DMS114 treated with DMSO at 0.1 percent for 48 hours (cell line): ENCODE data around the gene PRKAG2.
"Not testable (repeated sequence)": the region's sequence is repeated elsewhere in the genome, so short reads cannot be mapped to it uniquely, and the experiment has no call there.

Experiments
- DNase-seq: peaks from one replicate; lab custom pipeline; 2025; ENCODE audit not compliant: unreplicated experiment; lab: John Stamatoyannopoulos, UW

PRKAG2 gene

DNA sequence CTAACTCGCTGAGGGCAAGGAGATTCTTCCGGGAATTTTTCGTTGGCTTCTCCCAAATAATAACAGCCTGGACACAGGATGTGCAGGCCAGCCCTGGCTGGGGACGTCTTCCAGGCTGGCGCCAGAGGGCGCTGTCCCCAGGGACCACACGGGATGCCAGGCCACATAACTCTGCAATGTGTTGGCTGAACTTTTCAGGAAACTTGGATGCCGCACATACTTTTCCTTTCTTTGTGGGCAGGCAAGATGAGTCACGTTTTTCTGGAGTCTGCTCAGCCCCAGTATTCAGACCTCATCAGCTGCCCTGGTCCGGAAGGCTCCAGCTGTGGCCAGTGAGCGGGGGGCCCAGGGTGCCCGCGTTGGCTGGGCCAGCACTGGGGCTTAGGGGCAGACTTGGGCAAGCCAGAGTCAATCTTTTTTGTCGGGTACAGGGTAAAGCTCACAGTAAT lies 122.7 kb downstream of the PRKAG2 start:
- DNase-seq, result peak; percentile 16

DNA sequence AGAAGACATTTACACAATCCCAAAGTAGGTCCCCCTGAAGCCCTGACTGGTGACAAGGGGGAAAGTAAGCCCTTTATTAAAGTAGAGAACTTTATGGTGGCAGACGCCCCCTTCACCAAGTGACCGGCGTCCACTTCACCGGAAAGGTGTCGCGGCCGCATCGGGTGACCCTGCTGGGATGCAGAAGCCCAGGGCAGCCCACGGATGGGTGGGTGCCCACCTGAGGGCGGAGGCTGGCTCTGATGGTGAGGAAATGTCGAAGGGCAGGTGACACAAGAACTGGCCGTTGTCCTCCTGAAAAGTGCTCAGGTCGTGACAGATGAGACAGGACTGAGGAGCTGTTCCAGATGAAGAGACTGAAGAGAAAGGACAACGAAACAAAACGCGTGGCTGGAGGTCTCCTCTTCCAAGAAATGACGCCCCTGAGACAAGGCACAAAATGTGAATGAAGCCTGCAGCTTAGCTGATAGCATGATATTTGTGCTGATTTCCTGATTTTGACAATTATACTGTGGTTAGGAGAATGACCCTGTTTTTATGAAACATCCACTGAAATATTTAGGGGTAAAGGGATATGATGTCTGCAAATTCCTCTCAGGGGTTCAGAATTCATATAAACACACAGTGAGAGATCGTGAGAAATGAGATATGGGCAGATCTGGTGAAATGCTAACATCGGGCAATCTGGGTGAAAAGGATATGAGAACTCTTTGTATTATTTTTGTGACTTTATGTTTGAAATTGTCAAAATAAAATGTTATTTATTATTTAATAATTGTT lies 123.9 kb downstream of the PRKAG2 start:
- no peak for DNase-seq

DNA sequence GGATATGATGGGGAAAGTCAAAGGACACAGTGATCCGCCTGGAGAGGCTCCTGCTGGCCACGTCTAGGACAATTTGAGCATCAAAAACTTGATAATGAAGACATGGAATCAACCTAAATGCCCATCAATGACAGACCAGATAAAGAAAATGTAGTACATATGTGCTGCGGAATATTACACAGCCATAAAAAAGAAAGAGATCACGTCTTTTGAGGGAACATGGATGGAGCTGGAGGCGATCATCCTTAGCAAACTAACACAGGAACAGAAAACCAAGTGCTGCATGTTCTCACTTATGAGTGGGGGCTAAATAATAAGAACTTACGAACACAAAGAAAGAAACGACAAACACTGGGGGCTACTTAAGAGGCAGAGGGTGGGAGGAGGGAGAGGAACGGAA lies 124.9 kb downstream of the PRKAG2 start:
- DNase-seq, result no peak

DNA sequence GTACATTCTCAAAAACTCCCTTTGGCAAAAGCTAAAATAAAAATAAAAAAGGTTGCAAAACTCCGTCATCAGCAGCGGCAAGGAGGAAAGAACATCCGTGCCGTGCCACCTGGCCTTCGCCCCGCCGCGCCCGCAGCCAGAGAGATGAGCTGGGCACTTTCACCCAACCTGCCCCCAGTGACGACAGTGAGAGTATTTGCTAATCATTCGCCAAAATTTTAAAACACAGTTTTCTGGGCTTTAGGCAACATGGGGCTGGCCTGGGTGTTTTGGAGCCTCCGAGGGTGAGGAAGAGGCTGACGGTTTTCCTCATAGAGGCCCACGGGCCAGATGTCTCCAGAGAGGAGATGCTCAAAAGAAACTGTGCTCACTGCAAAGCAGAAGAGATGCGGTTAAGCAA lies 128.2 kb downstream of the PRKAG2 start:
- DNase-seq, result no peak

DNA sequence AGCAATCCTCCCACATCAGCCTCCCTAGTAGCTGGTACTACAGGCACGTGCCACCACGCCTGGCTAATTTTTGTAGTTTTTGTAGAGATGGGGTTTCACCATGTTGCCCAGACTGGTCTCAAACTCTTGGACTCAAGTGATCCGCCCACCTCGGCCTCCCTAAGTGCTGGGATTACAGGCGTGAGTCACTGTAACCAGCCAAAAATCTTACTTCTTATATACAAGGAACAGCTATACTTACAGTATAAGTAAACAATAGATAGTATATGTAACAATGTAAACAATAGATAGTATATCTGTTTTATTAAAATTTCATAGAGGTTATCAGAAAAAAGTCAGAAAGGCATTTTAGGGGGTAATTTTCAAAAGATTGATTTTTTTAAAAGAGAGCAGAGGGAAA lies 128.9 kb downstream of the PRKAG2 start:
- DNase-seq, result not testable (repeated sequence)

DNA sequence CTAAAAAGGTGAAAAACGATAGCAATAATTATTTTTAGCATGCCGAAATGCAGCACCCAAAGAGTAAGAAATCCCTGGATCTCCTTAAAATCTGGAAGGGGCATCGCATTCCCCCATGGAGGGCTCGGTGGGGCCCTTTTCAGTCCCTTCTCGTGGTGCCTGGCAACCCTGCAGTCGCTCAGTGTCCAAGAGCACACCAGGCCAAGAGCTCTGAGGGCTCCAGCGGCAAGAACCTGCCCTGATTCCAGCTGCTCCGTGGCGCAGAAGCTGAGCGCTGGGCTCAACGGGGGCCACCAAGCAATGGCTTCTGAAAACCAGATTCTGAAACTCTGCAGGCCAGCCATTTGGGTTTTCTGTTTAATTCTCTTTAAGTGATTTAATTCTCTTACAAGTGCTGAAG lies 131.2 kb downstream of the PRKAG2 start:
- no peak for DNase-seq

DNA sequence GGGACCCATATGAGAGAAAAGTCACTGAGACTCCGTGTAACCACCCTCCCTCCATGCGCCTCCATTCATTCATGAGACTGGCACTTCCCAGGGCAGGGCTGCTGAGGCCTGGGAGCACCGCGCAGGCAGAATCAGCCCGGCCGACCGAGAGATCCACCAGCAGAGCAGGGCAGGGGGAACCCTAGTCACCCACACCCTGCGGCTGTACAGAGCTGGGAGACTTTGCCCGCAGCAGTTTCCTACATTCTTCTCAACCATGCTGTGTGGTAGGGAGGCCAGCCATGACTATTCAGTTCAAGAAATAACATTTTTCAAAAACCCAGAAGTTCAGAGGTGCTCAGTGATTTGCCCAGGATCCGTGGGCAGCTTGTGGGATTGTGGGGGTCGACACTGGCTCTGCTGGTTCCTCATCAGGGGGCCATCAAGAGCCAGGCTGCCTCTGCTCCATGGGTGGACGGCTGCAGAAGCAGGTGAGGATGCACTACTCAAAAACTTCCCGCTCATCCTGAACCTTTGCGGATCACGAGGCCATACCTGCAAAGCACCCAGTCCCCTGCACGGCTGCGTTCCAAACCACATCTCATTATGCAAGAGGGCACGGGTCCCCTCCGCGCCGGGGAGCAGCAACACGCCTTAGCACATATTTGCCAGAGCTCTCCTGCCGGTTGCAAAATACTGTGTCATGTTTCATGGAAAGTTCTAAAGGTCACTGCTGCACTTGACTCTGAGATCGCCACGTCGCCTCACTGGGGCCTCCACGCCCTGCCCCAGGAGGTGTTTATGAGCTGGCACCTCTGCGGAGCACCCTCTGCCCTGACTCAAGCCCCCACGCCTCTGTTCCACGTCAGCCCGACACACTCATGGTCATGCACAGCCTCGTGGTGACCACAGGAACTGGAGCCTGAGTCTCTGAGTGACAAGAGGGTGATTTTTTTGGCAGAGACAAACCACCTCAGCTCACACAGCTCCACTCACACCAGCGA lies 132.0 kb downstream of the PRKAG2 start:
- DNase-seq, result no peak

DNA sequence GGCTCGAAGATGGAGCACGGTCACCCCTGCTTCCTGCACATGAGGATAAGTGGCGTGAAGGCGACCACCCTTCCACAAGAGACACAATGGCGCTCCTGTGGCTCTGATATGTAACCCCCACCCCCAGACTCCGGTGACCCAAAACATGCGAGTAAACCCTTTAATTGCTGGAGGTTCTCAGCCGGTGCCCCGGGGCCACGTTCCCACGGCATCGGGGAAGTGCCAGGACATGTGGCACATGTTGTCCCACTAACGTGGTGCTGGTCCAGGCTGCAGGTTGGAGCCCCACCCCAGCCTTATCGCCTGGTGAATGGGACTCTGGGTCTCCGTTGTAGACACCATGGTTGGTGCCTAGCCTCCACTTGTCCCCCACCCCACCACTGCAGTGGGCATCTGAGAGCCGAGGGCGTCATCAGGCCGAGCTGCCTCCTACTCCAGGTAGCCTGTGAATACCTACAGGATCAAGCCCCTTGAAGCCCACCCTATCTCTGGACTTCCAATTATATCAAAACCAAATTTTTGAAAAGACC lies 132.8 kb downstream of the PRKAG2 start:
- DNase-seq, result no peak

DNA sequence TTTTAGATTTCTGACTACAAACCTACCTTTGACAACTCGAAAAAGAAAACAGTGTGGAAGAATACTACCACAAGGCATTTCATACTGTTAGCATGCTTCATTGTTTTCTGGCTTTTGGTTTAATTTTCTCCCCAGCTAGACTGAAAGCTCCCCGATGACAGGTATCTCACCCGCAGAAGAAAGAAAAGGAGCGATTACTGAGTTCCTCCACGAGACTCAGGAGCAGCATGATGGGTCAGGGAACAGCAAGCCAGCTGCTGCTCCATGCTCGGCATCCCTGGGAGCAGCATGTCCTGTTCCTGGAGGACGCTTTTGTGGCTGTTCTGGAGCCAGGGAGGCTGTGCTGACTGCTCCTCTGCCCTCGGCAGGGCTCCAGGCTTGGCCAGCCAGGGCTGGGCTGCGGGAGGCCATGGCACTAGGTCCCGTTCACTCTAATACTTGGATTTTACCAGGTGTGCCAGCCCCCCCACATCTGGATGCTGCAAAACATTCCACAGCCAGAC lies 133.4 kb downstream of the PRKAG2 start:
- DNase-seq, result no peak

DNA sequence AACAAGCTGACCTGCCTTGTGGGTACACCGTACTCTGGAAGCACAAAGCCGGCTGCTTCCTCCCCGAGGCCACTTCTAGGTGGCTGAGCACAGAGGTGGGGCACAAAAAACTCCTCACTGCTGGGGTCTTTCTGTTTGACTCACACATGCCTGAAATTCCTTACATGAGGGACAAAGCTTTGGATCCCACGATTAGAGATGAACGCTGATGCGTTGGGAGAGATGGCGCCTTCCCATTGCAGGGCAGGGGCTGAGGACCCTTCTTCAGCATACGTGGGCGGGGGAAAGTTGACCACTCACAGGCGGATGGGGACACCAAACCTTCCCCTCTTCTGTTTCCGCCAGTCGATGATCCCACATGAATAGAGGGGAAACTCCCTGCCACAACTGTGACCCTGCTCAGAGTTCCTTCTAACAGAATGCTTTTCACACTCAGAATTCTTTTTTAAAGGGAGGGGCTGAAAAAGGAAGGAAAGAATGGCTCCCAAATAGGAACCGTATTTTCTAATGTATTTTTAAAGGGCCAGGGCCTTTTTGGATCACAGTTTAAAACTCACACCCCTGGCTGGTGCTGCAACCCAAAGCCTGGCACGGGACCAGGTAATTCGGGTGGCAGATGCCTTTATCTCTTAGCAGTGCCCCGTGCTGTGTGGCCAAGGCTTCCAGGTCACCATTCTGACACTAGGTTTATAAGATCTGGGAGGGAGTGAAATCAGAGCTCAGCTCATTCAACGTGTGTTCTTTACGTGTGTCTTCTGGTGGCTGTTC lies 134.0 kb downstream of the PRKAG2 start:
- no peak for DNase-seq

DNA sequence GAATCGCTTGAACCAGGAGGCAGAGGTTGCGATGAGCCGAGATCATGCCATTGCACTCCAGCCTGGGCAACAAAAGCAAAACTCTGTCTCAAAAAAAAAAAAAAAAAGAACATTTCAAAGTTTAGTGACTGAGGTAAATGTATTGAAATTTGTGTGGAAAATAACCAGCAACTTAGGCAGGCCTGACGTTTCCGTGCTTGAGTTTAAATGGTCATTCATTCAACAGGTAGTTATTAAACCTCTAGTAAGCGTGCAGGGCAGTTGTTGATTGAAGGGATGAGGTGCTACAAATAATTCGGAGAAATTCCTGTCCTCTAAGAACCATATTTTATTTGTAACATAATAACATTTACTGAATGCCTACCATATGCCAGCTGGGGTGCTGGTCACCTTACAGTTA lies 135.3 kb downstream of the PRKAG2 start:
- DNase-seq, result no peak

DNA sequence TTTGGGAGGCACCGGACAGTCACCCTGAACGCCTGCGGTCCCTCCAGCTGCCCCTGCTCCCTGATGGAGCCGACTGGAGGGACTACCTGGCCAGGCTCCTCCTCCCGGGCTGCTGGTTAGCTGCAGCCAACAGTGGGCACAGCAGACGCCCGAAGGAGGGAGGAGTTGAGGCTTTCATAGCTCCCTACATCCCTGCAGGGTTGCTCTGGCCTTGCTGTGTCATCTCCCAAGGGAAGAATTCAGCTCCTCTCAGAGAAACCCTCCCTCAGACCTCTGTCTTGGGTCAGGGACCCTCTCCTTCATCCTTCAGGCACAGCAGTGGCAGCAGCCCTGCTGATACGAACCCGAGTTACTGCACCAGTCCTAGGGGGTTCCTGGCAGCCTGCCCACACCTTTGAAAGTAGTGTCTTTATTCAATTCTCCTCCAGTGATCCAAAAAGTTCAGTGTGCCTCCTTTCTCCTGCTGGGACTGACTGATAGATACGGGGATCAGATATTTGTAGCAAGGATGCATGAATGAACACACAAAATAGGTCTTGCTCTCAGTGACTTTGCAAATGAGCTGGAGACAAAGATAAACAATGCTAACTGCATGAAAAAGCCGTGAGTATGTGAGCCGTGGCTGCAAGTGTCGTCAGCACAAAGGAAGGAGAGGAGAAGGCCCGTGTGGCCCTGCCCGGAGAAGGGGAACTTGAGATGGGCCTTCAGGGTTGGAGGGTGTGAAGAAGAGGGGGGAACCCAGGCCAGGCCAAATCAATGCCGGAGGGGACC lies 136.6 kb downstream of the PRKAG2 start:
- no peak for DNase-seq

DNA sequence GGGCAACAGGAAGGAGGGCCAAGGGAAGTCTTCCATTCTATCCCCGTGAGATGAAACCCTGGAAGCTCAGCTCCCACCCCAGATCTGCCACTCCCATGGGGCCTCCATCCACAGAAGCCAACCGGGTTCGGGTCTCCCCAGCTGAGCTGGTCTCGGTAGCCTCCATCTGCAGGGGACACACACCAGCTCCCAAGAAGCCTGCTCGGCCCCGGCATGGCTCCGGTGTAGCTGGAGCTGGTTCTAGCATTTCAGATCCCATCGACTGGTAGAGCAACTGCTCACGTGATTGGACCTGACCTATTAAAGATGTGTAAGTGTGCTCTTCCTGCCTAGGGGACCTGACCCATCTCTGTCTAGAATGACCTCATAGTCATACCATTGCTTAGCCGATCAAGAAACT lies 138.0 kb downstream of the PRKAG2 start:
- no peak for DNase-seq

DNA sequence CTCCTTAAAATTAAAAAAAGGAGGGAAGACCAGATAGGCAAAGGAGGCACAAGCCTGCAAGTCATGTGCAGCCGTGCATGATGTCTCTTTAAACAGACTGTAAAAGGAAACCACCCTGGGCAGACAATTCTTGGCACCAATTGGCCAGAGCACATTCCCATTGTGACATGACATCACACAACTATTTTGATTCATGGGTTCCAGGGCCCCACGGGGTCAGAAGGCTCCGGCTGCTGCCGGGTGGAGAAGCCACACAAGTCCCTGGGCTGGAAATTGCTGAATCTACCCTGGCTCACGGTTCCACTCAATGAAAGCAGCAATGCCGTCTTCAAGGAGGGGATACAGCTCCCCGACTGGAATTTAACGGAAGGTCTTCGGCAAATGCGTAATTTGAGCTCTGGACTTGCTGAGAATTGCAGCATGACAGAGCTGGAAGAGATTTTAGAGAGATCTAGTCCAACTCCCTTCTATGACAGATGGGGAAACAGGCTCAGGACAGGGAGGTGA lies 140.5 kb downstream of the PRKAG2 start:
- peak; percentile 61 for DNase-seq

DNA sequence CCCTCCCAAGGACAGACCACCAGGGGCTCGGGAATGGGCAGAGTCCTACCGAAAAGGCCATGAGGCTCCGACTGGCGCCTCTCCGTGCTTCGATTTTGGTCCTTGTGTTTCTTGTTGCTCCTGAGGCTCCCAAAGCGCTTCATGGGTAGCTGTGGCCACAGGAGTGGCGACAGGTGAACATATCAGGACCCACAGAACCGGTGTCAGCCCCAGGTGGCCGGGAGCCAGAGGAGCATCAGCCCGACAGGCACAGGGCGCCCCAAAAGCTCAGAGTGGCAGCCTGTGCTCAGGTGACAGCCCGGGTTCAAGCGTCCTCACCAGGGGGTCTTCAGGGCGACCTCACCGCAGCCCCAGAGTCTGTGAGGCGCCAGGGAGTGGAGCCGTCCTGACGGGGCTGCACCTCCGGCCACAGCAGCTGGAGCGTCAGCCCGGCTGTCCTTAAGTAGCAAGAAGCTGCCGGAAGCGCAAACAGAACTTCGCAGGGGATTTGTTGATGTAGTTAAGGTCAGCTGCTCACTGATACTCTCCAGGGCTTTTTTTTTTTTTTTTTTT lies 141.0 kb downstream of the PRKAG2 start:
- DNase-seq, result no peak

DNA sequence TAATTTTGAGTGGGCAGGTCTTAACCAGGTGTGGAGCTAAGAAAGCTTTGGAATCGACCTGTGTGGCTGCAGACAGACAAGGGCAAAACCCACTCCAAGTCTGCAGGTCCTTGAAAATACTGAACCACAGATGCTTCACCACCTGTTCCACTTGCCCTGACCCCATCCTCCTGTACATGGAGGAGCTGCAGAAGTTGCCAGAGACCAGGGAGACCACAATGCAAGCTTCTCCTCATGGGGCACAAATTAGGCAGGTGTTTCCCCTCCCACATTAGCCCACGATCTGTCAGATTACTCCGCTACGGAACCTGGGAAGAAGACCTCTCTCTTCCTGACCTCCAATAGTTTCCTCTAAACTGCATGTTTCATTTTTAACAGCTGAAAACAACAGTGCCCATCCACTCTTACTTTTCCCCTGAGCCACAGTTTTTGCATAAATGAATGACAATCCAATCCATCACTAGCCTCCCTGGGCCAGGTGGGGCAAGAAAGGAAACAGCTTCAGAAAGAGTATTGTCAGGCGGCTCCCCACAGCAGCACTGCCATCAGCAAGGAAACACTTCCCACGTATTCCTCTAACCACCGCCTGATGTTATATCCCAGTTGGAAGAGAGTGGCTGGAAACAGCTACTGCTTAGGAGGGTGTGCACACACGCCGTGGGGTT lies 141.6 kb downstream of the PRKAG2 start:
- DNase-seq, result no peak

DNA sequence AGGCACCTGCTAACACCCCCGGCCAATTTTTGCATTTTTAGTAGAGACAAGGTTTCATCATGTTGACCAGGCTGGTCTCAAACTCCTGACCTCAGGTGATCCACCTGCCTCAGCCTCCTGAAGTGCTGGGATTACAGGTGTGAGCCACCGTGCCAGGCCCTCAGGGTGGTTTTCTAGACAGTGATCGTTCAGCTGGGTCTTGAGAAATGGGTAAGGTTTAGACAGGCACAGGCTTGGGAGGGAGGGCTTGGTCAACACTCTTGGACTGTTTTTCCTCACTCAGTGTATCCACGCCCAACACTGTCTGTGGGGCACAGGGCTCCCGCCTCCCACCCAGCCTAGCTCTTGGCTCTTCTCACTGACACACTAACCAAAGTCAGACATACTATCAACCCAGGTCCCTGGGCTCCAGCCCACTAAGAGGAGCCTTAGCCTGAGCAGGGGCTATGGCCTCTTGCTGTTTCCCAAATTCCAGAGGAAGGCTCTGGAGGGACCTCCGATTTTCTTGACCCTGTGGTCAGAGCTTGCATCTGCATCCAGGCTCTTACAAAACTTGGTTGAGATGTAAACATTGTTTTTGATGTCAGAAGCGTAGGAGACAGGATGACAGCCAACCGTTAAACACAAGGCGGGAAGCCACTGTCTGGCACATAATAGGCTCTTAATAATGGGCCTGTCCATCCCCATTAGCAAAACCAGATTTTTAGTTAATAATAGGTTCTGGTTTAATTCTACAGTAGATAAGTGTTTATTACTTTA lies 143.9 kb downstream of the PRKAG2 start:
- no peak for DNase-seq

DNA sequence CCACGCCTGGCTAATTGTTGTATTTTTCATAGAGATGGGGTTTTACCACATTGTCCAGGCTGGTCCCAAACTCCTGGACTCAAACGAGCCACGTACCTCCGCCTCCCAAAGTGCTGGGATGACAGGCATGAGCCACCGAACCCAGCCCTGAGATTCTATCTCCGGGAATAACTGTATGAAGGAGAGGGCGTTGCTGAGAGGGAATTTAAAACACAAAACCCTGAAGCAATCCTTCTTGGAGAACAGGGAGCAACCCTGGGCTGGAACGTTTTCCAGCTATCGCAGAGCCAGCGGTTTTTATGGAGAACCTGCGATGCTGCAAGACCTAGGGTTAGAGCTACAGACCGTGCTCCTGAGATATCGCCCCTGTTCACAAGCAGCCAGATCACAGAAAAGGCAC lies 144.6 kb downstream of the PRKAG2 start:
- no peak for DNase-seq
